OCI-LY3 (cell line): ENCODE measurements around the gene RBBP9.

ENCODE experiments used
- H2AFZ ChIP-seq: fragments of 200-600, 300-600 bp; shearing (Covaris generic); 2 replicates; pipeline ENCODE4 v1.6.0; 2014; ENCODE audit warnings: antibody characterized with exemption, low read depth, low read length
- H3K27ac ChIP-seq: fragments of 200-600, 300-600 bp; sonication (generic); 2 replicates; pipeline ENCODE4 v1.5.1; 2014; ENCODE audit warnings: mild to moderate bottlenecking, low read length, moderate library complexity, mixed read lengths
- H3K27me3 ChIP-seq: fragments of 200-600, 300-600 bp; sonication (generic); 2 replicates; pipeline ENCODE4 v1.6.1; 2014; ENCODE audit warnings: low read depth, low read length, mixed read lengths
- H3K36me3 ChIP-seq: fragments of 200-600, 300-600 bp; sonication (generic); replicated peaks from 2 replicates; pipeline ENCODE3; 2014; ENCODE audit warnings: low read depth, low read length, mixed read lengths
- H3K4me1 ChIP-seq: fragments of 300-600, 200-600 bp; sonication (generic); 2 replicates; pipeline ENCODE4 v1.6.1; 2014; ENCODE audit warnings: low read length, mixed read lengths
- H3K4me2 ChIP-seq: fragments of 200-600, 300-600 bp; sonication (generic); 2 replicates; pipeline ENCODE4 v1.6.1; 2014; ENCODE audit warnings: low read length, mixed read lengths
- H3K4me3 ChIP-seq: fragments of 300-600, 200-600 bp; sonication (generic); 2 replicates; pipeline ENCODE4 v1.5.1; 2014; ENCODE audit warnings: antibody characterized with exemption, mild to moderate bottlenecking, low read length, moderate library complexity
- H3K79me2 ChIP-seq: fragments of 300-600, 200-600 bp; shearing (Covaris generic); 2 replicates; pipeline ENCODE4 v1.6.1; 2014; ENCODE audit warnings: mild to moderate bottlenecking, low read length, mixed read lengths
- H3K9ac ChIP-seq: fragments of 300-600, 200-600 bp; shearing (Covaris generic); 2 replicates; pipeline ENCODE4 v1.6.0; 2014; ENCODE audit warnings: mild to moderate bottlenecking, low read length, moderate library complexity
- H3K9me3 ChIP-seq: fragments of 200-600, 300-600 bp; shearing (Covaris generic); 2 replicates; pipeline ENCODE4 v1.6.1; 2014; ENCODE audit warnings: low read length, mixed read lengths; ENCODE audit not compliant: insufficient read depth
- H4K20me1 ChIP-seq: fragments of 200-600, 300-600 bp; sonication (generic); 2 replicates; pipeline ENCODE4 v1.6.1; 2016; ENCODE audit warnings: low read length, mixed read lengths; ENCODE audit not compliant: insufficient read depth
- CTCF ChIP-seq: fragments of 200-600, 300-600 bp; sonication (generic); IDR thresholded peaks from 2 replicates; pipeline ENCODE4 v1.5.1; 2014; ENCODE audit warnings: antibody characterized with exemption, low read length, low read depth
- EZH2phosphoT487 ChIP-seq: fragments of 200-600 bp; shearing (Covaris generic); IDR thresholded peaks from 2 replicates; pipeline ENCODE4 v1.6.1; 2018; ENCODE audit warnings: antibody characterized with exemption, mixed run types, low read depth

Gene RBBP9

GRCh38 chr20:18496740-18497592 is at the start of gene RBBP9:
RBBP9 (minus strand) TSS chr20:18497225; CDS start chr20:18497167, 58 bp downstream.
- Histone ChIP-seq H3K4me1 (peaks cover 11% of the 10 kb centered on the region), H3K4me3 (peak within 1 kb of the TSS; percentile 87), H3K27me3 (no peaks in the 10 kb centered on the region), H3K36me3 (peaks cover 20% of the 10 kb centered on the region), H4K20me1 (no peaks in the 10 kb centered on the region), H3K27ac (peak within 1 kb of the TSS; percentile 52), H2AFZ (peak within 1 kb of the TSS; percentile 89), H3K9me3 (no peaks in the 10 kb centered on the region), H3K79me2 (peaks cover 8% of the 10 kb centered on the region), H3K9ac (peak within 1 kb of the TSS; percentile 88), H3K4me2 (peak within 1 kb of the TSS; percentile 69)
- TF ChIP-seq EZH2phosphoT487 = no peak

- peaks cover 61% of the 10 kb centered on the region for H3K36me3 ChIP-seq
- no peak overlapping the region for H3K27ac ChIP-seq
- TF ChIP-seq CTCF (no peak), EZH2phosphoT487 (no peak)
Observed at GRCh38 chr20:18545566-18545965, 48.5 kb upstream of the RBBP9 start.

GRCh38 chr20:18543932-18544331 is 46.9 kb upstream of the RBBP9 start:
- Histone ChIP-seq H3K9ac (no peak overlapping the region), H3K4me1 (no peaks in the 10 kb centered on the region), H3K4me2 (no peak overlapping the region), H4K20me1 (no peaks in the 10 kb centered on the region), H3K9me3 (no peaks in the 10 kb centered on the region), H3K27me3 (no peaks in the 10 kb centered on the region), H3K4me3 (no peak overlapping the region), H3K79me2 (no peaks in the 10 kb centered on the region), H3K36me3 (peaks cover 61% of the 10 kb centered on the region), H2AFZ (no peak overlapping the region), H3K27ac (no peak overlapping the region)
- no peak for TF ChIP-seq CTCF
- TF ChIP-seq EZH2phosphoT487 = no peak

More at GRCh38 chr20:18545566-18545965, 48.5 kb upstream of the RBBP9 start:
- Histone ChIP-seq H3K4me1 (no peaks in the 10 kb centered on the region), H3K4me3 (no peak overlapping the region), H3K79me2 (no peaks in the 10 kb centered on the region), H3K9ac (no peak overlapping the region), H3K27me3 (no peaks in the 10 kb centered on the region), H4K20me1 (no peaks in the 10 kb centered on the region), H3K9me3 (no peaks in the 10 kb centered on the region), H2AFZ (no peak overlapping the region), H3K4me2 (no peak overlapping the region)

GRCh38 chr20:18543216-18543615 is 46.2 kb upstream of the RBBP9 start:
- Histone ChIP-seq H3K9me3 (no peaks in the 10 kb centered on the region), H3K27me3 (no peaks in the 10 kb centered on the region), H3K27ac (no peak overlapping the region), H3K9ac (no peak overlapping the region), H3K79me2 (no peaks in the 10 kb centered on the region), H3K36me3 (peaks cover 61% of the 10 kb centered on the region), H3K4me3 (no peak overlapping the region), H3K4me1 (no peaks in the 10 kb centered on the region), H4K20me1 (no peaks in the 10 kb centered on the region), H2AFZ (no peak overlapping the region), H3K4me2 (no peak overlapping the region)
- TF ChIP-seq EZH2phosphoT487 = no peak
- TF ChIP-seq CTCF = no peak
